ENCODE results near the gene SLC16A12. TPM values are rescaled to one million over a fixed set of nuclear protein-coding genes. Genes with fewer than 3 reads are reported as not detected.

Gene SLC16A12
- total and polyA plus RNA-seq, 10 of the 15 experiments (the other 5 are each of a cell fraction or from before 2014, with no cell fraction given) = not detected

GRCh38 chr10:89543841-89544240 lies 8.4 kb upstream of the SLC16A12 start:
- DNase-seq (ENCODE audit: low read depth, low spot score) = no peak
- ChIA-PET RAD21 (ENCODE audit: unreplicated experiment) (no interaction called here), CTCF (interaction anchor here (0.7 kb wide), 1 partner anchor 681 kb away, joined by 3 read pairs; no protein-coding TSS in a partner anchor), SMC1A (ENCODE audit: uncharacterized antibody, unreplicated experiment) (interaction anchor here (0.7 kb wide), 1 partner anchor 77 kb away, joined by 3 read pairs; no protein-coding TSS in a partner anchor), POLR2A (no interaction called here)
- in situ Hi-C loops (cut with MboI) = no loop called here
- ATAC-seq = no peak
- Histone ChIP-seq H4K20me1 (ENCODE audit: control insufficient read depth, insufficient read depth) (no peaks in the 10 kb centered on the region), H3K4me3 (no peak overlapping the region), H2AFZ (ENCODE audit: control insufficient read depth, low read depth, low read length) (no peak overlapping the region), H3K9me3 (replicated peaks; ENCODE audit: control insufficient read depth, insufficient read depth, low read length) (no peaks in the 10 kb centered on the region), H3K4me1 (ENCODE audit: control insufficient read depth, insufficient read depth, low read length) (no peaks in the 10 kb centered on the region), H3K36me3 (ENCODE audit: control insufficient read depth in 2 of 2, insufficient read depth in 2 of 2, low read length in 1 of 2) (no peaks in the 10 kb centered on the region), H3K79me2 (ENCODE audit: control insufficient read depth, insufficient read depth, low read length) (no peaks in the 10 kb centered on the region), H3K9ac (ENCODE audit: control insufficient read depth, insufficient read depth, low read length) (no peak overlapping the region), H3K4me2 (ENCODE audit: control insufficient read depth, insufficient read depth) (no peak overlapping the region), H3K27me3 (replicated peaks in 1 of 2; ENCODE audit: control insufficient read depth in 2 of 2, insufficient read depth in 2 of 2, low read length in 1 of 2) (no peaks in the 10 kb centered on the region), H3K27ac (ENCODE audit: control insufficient read depth, insufficient read depth) (no peak overlapping the region)
- no TSS peak for BruUV-seq (replicated peaks)
- TF ChIP-seq HDAC6 (IDR thresholded peaks at IDR 0.05; ENCODE audit: unreplicated experiment) (no peak), TCF3 (IDR thresholded peaks at IDR 0.05; ENCODE audit: borderline replicate concordance, insufficient read depth, low read depth, low read length) (no peak)
- no peak for FAIRE-seq
- intact Hi-C loops (cut with micrococcal nuclease; ENCODE audit: unreplicated experiment) = no loop called here
- 41% methylated on average over 3 of the region's 3 CpGs for WGBS (ENCODE audit: insufficient coverage, insufficient replicate concordance, low lambda C conversion rate, missing lambda C conversion rate)

- DNase-seq (ENCODE audit: low read depth, low spot score) (no peak), FAIRE-seq (no peak), ATAC-seq (no peak)
- 63% methylated on average over 4 of the region's 4 CpGs for WGBS (ENCODE audit: insufficient coverage, insufficient replicate concordance, low lambda C conversion rate, missing lambda C conversion rate)
- ChIA-PET POLR2A (no interaction called here), CTCF (interaction anchor here (0.6 to 0.7 kb wide), 3 partner anchors 17 to 1845 kb away, joined by 3 to 4 read pairs (median 3); no protein-coding TSS in a partner anchor), SMC1A (ENCODE audit: uncharacterized antibody, unreplicated experiment) (no interaction called here), RAD21 (ENCODE audit: unreplicated experiment) (no interaction called here)
- no peak for TF ChIP-seq MYC (IDR thresholded peaks at IDR 0.05; ENCODE audit: insufficient read depth, insufficient read length, insufficient replicate concordance, low read length, severe bottlenecking)
- no peak for TF ChIP-seq IRF4 (IDR thresholded peaks at IDR 0.05; ENCODE audit: low read depth, low read length)
- TF ChIP-seq CHD4 (IDR thresholded peaks at IDR 0.05) = no peak
- TF ChIP-seq ATF7 (IDR thresholded peaks at IDR 0.05; ENCODE audit: low read depth) = no peak
- TF ChIP-seq SUZ12 (IDR thresholded peaks at IDR 0.05; ENCODE audit: unreplicated experiment) = no peak
- TF ChIP-seq E4F1 (IDR thresholded peaks at IDR 0.05; ENCODE audit: borderline replicate concordance, partially characterized antibody) = no peak
- no peak for TF ChIP-seq HDAC2 (IDR thresholded peaks at IDR 0.05)
- no peaks in the 10 kb centered on the region for H4K20me1 ChIP-seq (ENCODE audit: control insufficient read depth, insufficient read depth)
- intact Hi-C loops (cut with micrococcal nuclease; ENCODE audit: unreplicated experiment) = no loop called here
- no peak overlapping the region for H3K27ac ChIP-seq (ENCODE audit: control insufficient read depth, insufficient read depth)
- no peaks in the 10 kb centered on the region for H3K36me3 ChIP-seq (ENCODE audit: control insufficient read depth in 2 of 2, insufficient read depth in 2 of 2, low read length in 1 of 2)
- H3K4me1 ChIP-seq (ENCODE audit: control insufficient read depth, insufficient read depth, low read length) = no peaks in the 10 kb centered on the region
- H3K9ac ChIP-seq (ENCODE audit: control insufficient read depth, insufficient read depth, low read length) = no peak overlapping the region
- no peaks in the 10 kb centered on the region for H3K79me2 ChIP-seq (ENCODE audit: control insufficient read depth, insufficient read depth, low read length)
- no peak overlapping the region for H2AFZ ChIP-seq (ENCODE audit: control insufficient read depth, low read depth, low read length)
- in situ Hi-C loops (cut with MboI) = no loop called here
- H3K4me2 ChIP-seq (ENCODE audit: control insufficient read depth, insufficient read depth) = no peak overlapping the region
- H3K4me3 ChIP-seq = no peak overlapping the region
- BruUV-seq (replicated peaks) = no TSS peak
- peaks cover 0 to 2% of the 10 kb centered on the region in 2 experiments; a peak in 2 of 4 replicates for H3K27me3 ChIP-seq (replicated peaks in 1 of 2; ENCODE audit: control insufficient read depth in 2 of 2, insufficient read depth in 2 of 2, low read length in 1 of 2)
- H3K9me3 ChIP-seq (replicated peaks; ENCODE audit: control insufficient read depth, insufficient read depth, low read length) = no peaks in the 10 kb centered on the region
These were observed 5.1 kb upstream of the SLC16A12 start for GRCh38 chr10:89540420-89540949.
